GM12865 (cell line): ENCODE results near the gene TDRKH.
A peak's percentile ranks its signal among the peaks of the same experiment; 100 is the strongest.

Source experiments
- DNase-seq: peaks from one replicate; pipeline ENCODE4 v3.0.0; 2010; ENCODE audit warnings: low read depth
- H3K4me3 ChIP-seq: 2 replicates; pipeline ENCODE4 v1.5.1; 2011; ENCODE audit warnings: mild to moderate bottlenecking, low read depth, low read length, control low read depth
- CTCF ChIP-seq: IDR thresholded peaks from 2 replicates; pipeline ENCODE4 v1.5.1; 2011; ENCODE audit warnings: low read length, control low read depth, low read depth, inconsistent platforms; ENCODE audit not compliant: insufficient read depth; ENCODE audit errors: missing control alignments

TDRKH gene

GRCh38 chr1:151790071-151790939, at the start of gene TDRKH:
Gene TDRKH, minus strand, starts transcription at chr1:151790500. Its CDS starts 7,478 bp downstream, at chr1:151783022.
- peak; percentile 13 for TF ChIP-seq CTCF
- DNase-seq = peak; percentile 100
- H3K4me3 ChIP-seq = peak within 1 kb of the TSS; percentile 82

- DNase-seq = peak; percentile 61
- TF ChIP-seq CTCF = no peak
- H3K4me3 ChIP-seq = peak within 1 kb of the TSS; percentile 59
Measured at GRCh38 chr1:151839457-151840403, 49.4 kb upstream of the TDRKH start, which contains the start of gene C2CD4D. Gene C2CD4D, minus strand, starts transcription at chr1:151839820. Its CDS starts 831 bp downstream, at chr1:151838989.

DNA sequence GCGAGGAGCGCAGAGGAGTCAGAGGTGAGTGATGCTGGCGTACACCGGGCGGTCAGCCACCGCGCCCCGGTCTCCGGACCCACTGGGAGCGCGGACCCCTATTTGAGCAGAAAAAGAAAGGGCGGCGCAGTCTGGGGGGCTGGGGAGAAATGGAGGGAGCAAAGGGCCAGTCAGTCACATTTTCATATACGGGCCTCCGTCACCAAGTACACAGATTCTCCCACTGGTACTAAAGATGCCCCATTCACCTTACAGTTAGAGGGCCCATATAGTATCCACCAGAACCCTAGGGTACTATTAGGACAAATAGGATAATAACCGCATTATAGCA, 48.7 kb upstream of the TDRKH start:
- no peak for TF ChIP-seq CTCF
- H3K4me3 ChIP-seq = peak overlapping the region; percentile 59
- no peak for DNase-seq

DNA sequence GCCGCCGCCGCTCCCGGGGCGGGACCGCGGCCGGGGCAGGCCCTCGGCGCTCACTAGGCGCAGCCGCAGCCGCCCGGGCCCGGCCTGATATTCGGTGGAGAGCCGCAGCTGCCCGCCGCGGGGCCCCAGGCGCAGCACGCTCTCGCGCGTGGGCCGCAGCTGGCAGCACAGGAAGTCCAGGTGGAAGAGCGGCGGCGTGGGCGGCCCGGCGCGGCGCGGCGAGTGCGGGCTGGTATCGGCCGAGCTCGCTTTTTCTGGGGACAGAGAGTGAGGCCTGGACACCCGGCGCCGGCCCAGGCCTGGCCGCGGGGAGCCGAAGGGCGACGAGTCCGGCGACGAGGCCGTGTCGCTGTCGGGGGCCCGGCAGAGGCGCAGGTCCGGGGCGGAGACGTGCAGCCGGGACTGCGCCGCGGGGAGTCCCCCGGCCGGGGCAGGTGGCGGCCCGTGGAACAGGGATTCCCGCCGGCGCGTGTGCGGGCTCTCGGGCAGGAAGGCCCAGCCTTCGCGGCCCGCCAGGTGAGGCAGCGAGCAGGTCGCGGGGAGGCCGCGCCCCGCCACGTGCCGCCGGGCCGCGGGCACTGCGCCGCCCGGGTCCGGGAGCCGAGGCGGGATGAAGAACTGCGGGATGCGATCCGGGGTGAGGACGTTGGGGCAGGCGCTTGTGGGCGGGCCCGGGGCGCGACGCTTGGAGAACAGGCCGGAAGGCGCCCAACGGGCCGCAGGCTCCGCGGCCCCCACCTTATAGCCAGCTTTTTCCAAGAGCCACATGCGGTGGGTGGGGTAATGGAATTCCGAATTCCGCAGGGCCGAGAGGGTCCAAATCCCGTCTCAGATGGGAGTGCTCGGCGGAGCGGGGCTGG, 48.2 kb upstream of the TDRKH start:
- no peak for TF ChIP-seq CTCF
- peak; percentile 26 for DNase-seq
- peak overlapping the region; percentile 59 for H3K4me3 ChIP-seq

- peak; percentile 32 for DNase-seq
- no peak overlapping the region; the same call in 1 of the 2 replicates for H3K4me3 ChIP-seq
- no peak for TF ChIP-seq CTCF
Measured at GRCh38 chr1:151837884-151838221, 47.6 kb upstream of the TDRKH start.

DNA sequence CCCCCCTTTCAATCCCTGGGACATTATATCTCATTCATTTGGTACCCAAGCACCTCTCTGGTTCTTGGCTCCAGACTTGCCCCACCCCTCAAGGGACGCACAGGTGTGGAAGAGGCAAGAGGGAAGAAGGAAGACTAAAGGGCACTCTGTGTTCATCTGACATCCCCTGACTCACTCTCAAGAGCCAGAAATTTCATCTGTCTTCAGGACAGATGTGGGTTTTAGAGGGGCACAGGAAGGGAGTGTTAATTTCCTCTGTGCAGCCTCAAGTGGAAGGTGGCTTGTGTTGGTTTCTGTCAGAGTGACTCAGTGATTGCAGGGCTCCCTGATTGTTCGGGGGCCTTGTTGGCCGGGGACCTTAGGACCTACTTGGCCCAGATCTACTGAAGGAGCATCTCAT, 46.9 kb upstream of the TDRKH start:
- TF ChIP-seq CTCF = no peak
- no peak overlapping the region for H3K4me3 ChIP-seq
- no peak for DNase-seq
